DMS53 (cell line): ENCODE measurements around the gene RHBDL1.

ENCODE experiments used
- DNase-seq: peaks from one replicate; lab custom pipeline; 2025; lab: John Stamatoyannopoulos, UW

RHBDL1 gene

DNA sequence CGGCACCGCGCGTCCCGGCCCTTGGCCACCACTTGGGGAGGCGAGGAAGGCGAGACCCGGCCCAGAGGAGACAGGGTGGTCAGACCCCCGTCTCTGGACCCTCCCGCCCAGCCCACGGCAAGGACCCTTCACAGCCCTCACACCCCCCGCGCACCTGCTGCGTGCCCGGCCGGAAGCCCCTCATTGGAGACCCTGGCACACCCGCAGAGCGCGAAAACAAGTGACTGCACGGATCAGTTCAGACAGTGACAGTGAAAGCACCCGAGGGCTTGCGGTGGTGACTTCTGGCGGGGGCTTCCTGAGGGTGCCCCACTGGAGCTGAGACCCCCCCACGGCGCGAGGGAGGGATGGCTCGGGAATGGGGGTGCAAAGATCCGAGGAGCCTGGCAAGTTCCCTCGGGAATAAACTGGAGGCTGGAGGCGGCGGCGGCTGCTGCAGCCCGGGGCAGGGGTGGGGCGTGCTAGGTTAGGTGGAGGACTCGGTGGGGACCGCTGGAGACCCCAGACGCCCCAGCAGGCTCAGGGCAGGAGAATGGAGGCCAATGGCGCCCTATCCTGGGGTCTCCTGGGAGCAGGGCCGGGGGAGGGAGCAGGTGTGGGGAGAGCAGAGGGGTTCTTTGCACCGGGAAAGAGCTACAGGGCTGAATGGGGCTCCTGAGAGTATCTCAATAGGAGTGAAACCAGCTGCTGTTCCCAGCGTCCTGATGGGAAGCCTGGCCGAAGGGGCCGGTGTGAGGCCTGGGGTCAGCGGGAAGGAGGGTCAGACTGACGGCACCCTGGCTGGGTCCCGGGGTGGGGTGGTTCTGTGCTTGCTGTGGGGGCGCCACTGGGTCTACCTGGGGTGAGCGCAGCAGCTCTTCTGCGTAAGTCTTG lies 31.0 kb downstream of the RHBDL1 start:
- peak; percentile 62 for DNase-seq

DNA sequence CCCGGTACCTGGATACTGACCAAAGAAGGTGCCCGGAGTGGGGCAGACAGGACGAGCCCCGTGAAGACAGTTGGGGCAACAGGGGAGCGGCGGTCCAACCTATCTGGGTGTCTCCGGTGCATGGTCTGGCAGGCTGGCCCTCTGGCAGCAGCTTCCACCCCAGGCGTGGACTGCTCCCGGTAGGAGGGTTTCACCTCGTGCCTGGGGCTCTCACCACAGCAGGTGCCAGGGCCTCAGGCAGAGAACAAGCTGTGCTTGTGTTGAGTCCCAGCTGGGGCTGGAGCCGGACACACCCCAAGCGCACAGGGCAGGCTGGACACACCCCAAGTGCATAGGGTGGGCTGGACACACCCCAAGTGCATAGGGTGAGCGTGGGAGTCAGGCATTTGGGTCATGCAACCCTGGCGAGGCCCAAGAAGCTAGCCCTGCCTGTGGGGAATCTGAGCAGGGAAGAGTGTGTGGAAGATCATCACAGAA lies 31.6 kb downstream of the RHBDL1 start:
- DNase-seq, result peak; percentile 62

DNA sequence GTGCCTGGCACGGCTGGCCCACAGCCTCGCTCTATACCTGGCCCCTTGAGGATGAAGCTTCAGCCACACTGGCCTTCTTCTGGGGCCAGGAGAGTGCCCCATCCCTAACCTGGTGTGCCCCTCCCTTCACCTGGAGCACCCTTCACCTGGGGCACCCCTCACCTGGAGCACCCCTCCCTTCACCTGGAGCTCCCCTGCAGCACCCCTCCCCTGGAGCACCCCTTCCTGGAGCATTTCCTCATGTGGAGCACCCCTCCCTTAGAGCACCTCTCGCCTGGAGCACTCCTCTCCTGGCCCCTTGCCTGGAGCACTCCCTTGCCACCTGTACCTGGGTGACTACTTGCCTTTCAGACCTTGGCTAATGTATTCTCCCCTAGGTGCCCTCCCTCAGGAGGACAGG lies 32.5 kb downstream of the RHBDL1 start:
- no peak for DNase-seq

DNA sequence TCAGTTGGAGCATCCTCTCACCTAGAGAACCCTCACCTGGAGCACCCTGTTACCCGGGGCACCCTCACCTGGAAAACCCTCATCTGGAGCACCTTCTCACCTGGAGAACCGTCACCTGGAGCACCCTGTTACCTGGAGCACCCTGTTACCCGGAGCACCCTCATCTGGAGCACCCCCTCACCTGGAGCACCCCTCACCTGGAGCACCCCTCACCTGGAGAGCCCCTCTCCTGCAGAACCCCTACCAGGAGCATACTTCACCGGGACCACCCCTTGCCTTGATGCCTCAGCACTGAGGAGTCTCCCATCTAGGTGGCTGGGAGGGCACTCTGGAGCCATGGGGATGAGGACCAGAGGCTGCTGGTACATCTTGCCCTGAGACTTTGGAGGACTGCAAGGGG lies 33.5 kb downstream of the RHBDL1 start:
- DNase-seq, result peak; percentile 50

DNA sequence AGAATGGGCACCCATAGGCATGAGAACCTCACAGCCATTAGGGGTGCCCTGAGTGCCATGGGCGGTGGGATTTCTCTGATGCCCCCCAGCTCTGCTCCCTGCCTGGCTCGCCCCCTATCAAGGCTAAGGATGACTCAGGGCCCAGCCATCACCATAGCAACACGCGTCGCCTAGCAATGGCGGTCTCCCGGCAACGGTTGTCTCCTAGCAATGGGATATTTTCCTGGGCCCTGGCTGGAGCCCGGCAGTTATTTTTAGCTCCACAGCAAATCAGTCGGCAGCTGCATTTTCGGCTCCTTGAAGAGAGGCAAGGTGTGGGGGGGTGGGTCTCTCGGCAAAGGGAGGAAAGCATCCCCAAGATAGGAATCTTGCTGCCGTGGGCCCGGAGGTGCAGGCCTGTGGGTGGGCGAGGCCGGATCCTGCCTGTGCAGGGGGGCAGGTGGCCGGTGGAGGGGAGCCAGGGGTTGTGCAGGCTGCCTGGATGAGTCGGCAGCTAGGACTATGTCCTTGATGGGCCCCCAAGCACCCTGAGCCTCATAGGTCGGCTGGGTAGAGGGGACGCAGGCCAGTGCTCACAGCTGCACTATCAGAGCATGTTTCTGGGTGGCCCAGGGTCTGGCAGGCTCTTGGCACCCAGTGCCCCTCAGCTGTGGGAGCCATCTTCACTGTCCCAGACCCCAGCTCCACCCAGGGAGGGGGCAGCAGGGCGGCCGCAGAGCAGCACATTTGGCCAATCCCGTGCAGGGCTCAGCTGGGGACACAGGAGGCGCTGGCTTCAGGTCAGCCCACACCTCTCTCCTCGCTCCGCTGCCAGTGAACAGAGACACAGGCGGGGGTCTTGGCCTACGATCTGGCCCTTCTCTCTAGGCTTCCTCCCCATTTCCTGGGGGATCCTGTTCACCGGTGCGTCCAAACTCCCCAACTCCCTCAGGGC lies 34.4 kb downstream of the RHBDL1 start:
- DNase-seq, result peak; percentile 94

DNA sequence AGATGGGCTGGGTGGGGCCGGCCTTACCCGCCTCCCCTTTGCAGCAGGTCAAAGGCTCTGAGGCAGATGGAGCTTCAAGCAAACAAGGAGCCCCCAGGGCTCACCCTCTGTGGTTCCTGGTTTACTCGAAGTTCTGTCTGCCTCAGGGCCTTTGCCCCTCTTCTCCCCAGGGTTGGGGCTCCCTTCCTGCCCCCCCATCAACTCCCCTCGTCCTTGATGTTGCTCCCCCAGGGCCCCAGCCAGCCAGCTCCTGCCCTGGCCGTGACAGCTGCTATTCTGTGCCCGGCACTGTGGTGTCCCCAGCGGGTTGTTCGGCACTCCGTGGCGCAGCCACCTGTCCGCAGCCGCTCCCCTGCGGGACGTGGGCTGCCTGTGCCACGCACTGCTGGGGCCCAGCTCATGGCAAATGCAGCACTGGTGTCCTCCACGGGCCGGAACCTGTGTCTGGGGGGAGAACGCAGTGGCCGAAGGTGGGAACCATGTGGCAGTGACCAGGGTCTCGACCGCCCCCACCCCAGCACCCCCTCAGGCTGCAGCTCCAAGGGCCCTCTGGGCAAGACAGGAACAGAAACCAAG lies 35.1 kb downstream of the RHBDL1 start:
- no peak for DNase-seq

DNA sequence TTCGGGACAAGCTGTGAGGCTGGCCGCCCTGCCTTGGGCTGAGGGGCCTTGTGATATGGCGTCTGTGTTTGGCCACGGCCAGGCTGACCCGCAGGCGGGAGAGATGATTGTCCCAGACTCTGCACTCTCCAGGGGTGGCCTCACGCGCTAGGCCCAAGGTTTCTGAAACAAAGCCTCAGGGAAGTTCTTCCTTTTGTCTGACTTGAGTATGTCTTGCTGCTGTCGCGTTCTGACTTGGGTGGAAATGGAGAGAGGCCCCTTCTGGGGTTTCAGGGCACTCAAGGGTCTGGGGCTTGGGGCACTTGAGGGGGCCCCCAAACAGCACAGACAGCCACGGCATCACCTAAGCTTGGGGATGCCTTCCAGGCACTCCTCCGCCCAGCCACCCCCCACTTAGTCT lies 35.6 kb downstream of the RHBDL1 start:
- DNase-seq, result no peak

DNA sequence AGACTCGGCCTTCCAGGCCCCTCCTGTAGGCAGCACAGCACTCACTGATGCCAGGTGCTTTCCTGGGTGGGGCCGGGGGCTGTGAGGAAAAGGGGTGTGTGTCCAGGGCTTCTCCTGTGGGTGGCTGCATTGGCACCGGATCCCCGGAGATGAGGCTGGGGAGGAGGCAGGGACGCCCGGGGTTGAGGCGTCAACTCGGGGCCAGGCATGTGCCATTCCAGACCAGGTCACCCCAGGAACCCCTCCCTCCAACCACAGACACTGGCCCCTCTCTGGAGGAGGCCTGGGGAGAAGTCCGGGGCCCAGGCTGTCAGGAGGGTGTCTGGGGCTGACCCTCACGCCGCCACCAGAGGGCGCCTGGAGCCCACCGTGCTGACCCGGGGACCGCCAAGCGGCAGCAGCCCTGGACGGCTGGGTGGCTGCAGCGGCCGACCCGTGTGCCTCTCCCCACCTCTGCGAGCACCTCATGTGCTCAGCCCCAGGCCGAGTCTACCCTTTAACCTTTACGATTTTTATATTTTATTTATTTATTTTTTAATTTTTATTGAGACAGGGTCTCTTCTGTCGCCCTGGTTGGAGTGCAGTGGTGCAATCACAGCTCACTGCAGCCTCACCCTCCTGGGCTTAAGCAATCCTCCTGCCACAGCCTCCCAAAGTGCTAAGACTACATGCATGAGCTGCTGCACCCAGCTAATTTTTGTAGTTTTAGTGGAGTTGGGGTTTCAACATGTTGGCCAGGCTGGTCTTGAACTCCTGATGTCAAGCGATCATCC lies 36.3 kb downstream of the RHBDL1 start:
- peak; percentile 80 for DNase-seq

DNA sequence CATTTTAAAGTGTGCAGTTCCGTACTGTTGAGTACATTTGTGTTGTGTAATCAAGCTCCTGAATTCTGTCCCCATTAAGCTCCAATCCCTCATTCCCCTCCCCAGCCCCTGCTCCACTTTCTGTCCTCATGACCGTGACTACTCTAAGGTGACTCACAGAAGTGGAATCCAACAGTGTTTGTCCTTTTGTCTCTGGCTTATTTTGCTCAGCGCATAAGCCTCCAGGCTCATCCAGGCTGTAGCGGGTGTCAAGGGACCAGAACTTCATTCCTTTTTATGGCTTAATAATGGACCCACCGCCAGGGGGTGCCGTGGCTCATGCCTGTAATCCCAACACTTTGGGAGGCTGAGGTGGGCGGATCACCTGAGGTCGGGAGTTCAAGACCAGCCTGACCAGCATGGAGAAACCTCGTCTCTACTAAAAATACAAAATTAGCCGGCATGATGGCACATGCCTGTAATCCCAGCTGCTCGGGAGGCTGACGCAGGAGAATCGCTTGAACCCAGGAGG lies 37.3 kb downstream of the RHBDL1 start:
- peak; percentile 88 for DNase-seq

DNA sequence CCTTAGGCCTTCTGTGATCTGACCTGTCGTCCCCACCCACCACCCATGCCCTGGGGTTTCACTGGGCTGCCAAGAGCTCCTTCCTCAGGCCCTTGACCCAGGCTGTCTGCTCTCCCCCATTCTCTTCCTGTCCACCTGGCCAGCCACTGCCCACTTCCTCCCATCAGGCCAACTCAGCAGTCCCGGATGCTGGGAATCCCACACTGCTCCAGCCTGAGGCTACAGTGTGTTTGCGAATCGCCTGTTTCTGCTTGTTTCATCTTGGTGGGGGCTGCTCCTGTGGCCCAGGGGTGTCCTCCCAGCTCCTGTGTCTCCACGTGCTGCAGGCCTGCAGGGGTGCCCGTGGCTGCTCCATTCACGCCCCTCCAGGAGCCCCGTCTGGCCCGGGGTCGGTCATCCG lies 38.6 kb downstream of the RHBDL1 start:
- DNase-seq, result no peak

DNA sequence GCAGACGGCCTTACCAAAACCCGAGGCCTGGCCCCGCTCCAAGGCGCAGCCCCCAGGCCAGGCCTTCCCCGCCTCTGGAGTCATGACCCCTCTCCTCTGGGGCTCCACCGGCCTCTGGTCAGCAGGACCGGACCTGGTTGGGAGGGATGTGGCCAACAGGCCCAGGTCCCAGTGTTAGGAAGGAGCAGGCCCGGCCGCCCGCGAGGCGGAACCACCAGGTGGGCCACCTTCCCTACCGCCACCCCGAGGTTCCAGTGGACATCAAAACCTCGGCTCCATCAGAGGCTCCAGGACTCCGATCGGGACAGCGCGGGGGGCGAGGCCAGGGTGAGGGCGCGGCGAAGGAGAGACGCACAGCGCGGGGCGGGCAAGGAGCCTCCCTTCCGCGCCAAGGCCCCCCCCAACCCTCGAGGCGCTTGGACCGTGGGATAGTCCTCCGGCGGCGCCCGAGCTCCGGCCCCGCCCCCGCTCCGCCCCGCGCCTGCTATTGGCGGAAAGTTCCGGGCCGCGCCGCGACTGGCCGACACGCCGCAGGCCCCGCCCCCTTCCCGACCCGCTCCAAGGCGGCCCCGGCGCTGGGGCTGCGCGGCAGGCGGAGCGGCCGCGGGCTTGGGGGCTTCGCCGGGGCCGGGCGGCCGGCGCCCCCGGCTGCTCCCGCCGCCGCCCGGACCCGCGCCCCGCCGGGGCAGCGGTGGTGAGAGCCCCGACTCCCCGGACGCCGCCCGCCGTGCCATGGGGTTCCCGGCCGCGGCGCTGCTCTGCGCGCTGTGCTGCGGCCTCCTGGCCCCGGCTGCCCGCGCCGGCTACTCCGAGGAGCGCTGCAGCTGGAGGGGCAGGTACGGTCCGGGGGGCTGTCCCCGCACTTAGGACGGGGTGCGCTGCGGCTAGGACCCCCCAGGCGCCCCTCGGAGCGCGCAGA lies 39.3 kb downstream of the RHBDL1 start, which contains the start of gene METRN:
METRN (plus strand) TSS at position 561 of the 919 bp plus-strand sequence; CDS start at position 733, 172 bp downstream.
- peak; percentile 90 for DNase-seq

DNA sequence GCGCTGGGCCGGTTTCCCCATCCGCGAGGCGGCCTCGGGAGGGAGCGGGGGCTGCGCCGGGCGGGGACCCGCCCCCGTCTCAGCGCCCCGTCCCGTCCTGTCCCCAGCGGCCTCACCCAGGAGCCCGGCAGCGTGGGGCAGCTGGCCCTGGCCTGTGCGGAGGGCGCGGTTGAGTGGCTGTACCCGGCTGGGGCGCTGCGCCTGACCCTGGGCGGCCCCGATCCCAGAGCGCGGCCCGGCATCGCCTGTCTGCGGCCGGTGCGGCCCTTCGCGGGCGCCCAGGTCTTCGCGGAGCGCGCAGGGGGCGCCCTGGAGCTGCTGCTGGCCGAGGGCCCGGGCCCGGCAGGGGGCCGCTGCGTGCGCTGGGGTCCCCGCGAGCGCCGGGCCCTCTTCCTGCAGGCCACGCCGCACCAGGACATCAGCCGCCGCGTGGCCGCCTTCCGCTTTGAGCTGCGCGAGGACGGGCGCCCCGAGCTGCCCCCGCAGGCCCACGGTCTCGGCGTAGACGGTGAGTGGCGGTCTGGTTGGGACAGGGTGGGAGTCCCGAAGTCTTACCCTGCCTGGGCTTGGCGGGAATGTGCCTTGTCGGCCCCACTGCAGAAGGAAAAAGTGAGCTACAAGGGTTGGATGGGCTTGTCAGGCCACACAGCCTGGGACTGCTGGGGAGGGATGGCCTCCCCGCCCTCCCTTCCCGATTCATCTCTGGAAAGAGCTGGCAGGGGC lies 40.2 kb downstream of the RHBDL1 start:
- DNase-seq, result peak; percentile 74

DNA sequence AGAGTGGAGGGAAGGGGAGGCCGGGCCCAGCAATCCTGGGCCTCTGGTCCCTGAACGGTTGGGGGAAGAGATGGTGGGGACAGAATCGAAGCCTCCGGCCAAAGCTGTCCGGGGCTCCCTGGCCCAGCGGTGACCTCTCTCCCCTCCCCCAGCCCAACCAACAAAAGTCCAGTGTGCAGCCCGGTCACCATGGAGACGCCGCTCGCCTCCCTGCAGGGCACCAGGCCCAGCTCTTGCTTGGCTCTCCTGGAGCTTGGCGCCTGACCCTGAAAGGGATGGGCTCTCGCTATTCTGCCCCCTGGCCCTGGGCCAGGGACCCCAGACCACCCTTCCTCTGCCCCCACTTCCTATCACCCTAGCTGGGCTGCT lies 40.7 kb downstream of the RHBDL1 start:
- DNase-seq, result peak; percentile 74

DNA sequence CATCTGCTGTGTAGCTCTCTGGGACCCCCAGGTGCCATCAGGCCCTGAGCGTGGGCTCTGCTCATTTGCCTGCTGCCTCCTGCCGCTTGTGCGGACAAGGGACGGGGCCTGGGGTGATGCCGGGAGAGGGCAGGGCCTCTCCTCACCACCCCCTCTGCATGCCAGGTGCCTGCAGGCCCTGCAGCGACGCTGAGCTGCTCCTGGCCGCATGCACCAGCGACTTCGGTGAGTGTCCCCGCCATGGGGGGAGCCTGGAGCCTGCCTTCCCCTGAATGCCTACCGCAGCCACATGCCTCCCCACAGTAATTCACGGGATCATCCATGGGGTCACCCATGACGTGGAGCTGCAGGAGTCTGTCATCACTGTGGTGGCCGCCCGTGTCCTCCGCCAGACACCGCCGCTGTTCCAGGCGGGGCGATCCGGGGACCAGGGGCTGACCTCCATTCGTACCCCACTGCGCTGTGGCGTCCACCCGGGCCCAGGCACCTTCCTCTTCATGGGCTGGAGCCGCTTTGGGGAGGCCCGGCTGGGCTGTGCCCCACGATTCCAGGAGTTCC lies 41.4 kb downstream of the RHBDL1 start:
- no peak for DNase-seq

DNA sequence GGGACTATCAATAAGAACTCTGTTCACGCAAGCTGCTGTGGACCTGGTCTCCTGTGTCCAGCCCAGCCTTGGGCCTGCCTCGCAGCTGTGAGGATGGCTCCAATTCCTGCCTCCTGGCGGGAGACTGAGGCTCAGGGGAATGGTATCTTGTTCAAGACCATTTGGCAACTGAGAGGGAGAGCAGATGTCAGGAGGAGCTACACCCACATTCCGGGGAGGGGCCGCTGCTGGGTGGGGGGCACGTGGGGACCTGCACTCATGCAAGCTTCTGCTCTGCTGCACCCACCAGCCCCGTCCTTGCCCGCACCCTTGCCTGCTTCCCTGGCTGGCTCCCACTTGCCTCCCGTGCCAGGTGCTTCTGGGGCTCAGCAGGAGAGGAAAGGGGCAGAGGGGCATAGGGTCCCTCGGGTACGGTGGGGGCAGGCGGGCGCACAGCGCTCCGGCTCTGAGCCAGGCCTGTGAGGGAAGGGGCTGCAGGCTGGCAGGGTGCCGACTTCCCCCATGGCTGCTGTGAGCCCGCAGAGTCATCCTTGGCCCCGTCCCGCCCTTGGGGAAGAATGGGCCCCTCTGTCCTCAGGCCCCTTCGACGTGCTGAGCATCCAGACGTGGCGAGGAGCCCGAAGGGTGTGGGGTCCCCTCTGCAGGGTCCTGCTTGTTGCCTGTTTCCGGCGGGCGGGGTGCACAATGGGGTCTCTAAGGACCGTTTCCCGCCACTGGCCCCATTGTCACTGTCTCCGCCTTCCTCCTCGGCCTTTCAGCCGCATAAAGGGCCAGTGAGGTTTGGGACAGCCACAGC lies 42.2 kb downstream of the RHBDL1 start:
- DNase-seq, result no peak

DNA sequence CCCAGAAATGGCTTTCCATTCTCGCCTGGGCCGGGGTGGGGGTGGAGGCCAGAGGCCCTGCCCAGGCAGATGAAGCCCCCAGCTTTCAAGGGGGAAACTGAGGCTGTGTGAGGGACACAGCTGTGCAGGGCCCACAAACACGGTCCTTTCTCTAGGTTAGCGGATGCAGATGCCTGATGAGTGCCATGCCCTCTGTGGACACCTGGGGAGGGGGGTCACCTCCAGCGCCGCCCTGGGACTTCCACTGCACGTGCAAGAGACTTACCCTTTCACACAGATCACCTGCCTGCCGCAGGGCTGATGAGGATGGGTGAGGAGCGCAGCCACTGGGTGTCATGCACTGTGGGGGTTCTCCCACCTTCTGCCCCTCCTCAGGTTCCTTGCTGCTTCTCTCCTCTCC lies 42.9 kb downstream of the RHBDL1 start:
- no peak for DNase-seq

DNA sequence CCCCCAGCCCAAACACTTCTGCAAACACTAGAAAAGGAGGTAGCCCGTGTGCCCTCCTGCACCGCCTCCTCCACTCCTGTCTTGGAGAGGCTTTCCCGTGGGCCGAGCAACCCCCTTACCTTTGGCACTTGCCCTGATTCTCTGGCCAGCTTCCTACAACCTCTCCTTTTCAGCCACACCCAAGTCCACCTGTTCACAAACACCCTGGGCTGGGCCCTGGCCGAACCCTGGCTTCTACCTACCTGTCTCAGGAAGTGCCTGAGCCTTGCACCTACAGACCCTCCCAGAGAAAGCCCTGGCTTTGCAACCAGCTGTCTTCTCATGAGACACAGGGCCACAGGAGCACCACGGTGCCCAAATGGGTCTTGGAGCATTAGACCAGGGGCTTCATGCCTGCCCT lies 43.5 kb downstream of the RHBDL1 start:
- no peak for DNase-seq

DNA sequence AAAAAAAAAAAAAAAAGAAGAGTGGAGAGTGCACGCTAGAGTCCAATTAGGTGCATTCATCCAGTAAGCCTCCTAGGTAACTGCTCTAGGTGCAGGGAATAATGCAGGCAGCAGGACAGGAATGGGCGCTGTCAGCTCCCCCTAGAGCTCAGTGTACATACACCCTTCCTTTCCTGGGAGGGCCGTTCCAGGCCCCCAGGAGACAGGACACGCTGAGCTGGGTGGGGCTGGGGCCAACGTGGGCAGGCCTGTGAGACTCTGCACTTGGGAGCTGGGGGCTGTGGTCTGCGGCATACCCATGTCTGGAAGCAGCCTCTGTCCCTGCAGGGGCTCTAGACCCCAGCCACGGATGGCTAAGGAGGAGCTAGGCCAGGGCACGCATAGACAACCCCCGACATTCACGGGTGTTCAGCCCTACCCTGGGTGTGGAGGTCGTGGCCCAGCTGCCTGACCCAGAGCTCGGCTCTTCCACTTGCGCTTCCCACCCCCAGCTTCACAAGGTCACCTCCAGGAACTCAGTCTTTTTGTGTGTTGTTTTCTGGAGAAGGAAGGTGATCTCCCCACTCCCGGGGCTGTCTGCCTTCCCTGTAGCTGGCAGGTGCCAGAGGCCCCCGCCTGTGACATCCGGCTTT lies 44.5 kb downstream of the RHBDL1 start:
- peak; percentile 82 for DNase-seq
